Suprapubic skin (tissue), 4 donors: Measurements from ENCODE around the gene INTS12. TPM values are rescaled to one million over a fixed set of nuclear protein-coding genes. Genes with fewer than 3 reads are reported as not detected.

ENCODE experiments used
- DNase-seq, 2 donors: peaks; one replicate each; pipeline ENCODE4 v3.0.0-alpha.2; 2019; ENCODE audit warnings: low spot score in 2 of 2
- H3K27ac ChIP-seq: fragments of 200-600 bp; sonication (generic); one replicate; pipeline ENCODE4 v1.5.1; 2019
- H3K27me3 ChIP-seq: fragments of 200-600 bp; sonication (generic); one replicate; pipeline ENCODE4 v1.5.1; 2019
- H3K36me3 ChIP-seq: fragments of 200-600 bp; sonication (generic); one replicate; pipeline ENCODE4 v1.5.1; 2019
- H3K4me1 ChIP-seq: fragments of 200-600 bp; sonication (generic); one replicate; pipeline ENCODE4 v1.5.1; 2019
- H3K4me3 ChIP-seq: fragments of 200-600 bp; sonication (generic); one replicate; pipeline ENCODE4 v1.5.1; 2019; ENCODE audit warnings: mild to moderate bottlenecking
- H3K9me3 ChIP-seq: fragments of 200-600 bp; sonication (generic); one replicate; pipeline ENCODE4 v1.5.1; 2019
- EP300 ChIP-seq: sonication (generic); formaldehyde crosslinking; IDR thresholded peaks from one replicate; pipeline ENCODE4 v1.6.1; 2017; ENCODE audit warnings: antibody characterized with exemption
- POLR2A ChIP-seq, 2 donors: fragments of 450-650 bp; IDR thresholded peaks; one replicate each; pipeline ENCODE4 v1.6.1; 2017; ENCODE audit warnings: antibody characterized with exemption in 2 of 2, mild to moderate bottlenecking in 2 of 2, moderate library complexity in 2 of 2
- POLR2AphosphoS5 ChIP-seq, 3 donors: sonication (generic); formaldehyde crosslinking; IDR thresholded peaks; one replicate each; pipeline ENCODE4 v1.6.1; 2017; ENCODE audit warnings: antibody characterized with exemption in 3 of 3
- WGBS: methylation state at CpG from one replicate; pipeline ENCODE4 v1.1.5; 2018; 5-methylcytosine and 5-hydroxymethylcytosine counted together
- total RNA-seq, 4 donors: library from RNA; depleted of rRNA; stranded (reverse); fragments of >200 nt; gene quantifications; one replicate each; pipeline ENCODE4 v1.1.0, GENCODE V29; 2016
- TF ChIP-seq, protein P1 (sequence below), 2 donors: fragments of 200-600 bp in 1 of 2; fragments of 450-650 bp in 1 of 2; sonication (generic) in 1 of 2; IDR thresholded peaks; one replicate each; pipeline ENCODE4 v1.5.1; 2016 to 2019; ENCODE audit warnings: antibody characterized with exemption in 2 of 2, mild to moderate bottlenecking in 1 of 2, moderate library complexity in 1 of 2

The INTS12 gene
- total RNA-seq, 4 donors from 2014 or later: 12.6 to 29.5 (median 23.0) TPM

DNA sequence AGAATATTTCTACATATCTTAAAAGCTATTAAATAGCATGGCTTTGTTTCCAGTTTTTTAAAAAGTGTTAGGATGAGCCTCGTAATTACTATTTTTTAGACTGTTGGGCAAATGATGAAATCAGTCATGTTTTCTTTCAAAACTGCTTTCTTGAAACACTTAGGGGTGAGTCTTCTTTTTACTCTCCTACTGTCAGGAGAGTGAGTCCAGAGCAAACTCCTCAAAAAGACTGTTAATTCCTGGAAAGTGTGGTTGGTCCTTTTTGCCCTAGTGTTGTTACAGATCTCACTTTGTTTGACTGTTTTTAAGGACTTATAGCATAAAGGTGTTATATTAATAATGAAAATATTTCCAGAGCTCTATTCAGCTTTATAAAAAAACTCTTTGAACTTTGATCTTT is 6.4 kb upstream of the INTS12 start:
- no peak overlapping the region for H3K4me3 ChIP-seq
- no peaks in the 10 kb centered on the region for H3K9me3 ChIP-seq
- no peak overlapping the region for H3K27ac ChIP-seq
- no peak for DNase-seq
- WGBS: 79% methylated on average over 1 of the region's 1 CpG
- no peaks in the 10 kb centered on the region for H3K27me3 ChIP-seq
- H3K36me3 ChIP-seq: peaks cover 9% of the 10 kb centered on the region
- no peak for TF ChIP-seq POLR2AphosphoS5 (IDR thresholded peaks at IDR 0.05)
- TF ChIP-seq POLR2A (IDR thresholded peaks at IDR 0.05): no peak
- TF ChIP-seq, protein P1, sequence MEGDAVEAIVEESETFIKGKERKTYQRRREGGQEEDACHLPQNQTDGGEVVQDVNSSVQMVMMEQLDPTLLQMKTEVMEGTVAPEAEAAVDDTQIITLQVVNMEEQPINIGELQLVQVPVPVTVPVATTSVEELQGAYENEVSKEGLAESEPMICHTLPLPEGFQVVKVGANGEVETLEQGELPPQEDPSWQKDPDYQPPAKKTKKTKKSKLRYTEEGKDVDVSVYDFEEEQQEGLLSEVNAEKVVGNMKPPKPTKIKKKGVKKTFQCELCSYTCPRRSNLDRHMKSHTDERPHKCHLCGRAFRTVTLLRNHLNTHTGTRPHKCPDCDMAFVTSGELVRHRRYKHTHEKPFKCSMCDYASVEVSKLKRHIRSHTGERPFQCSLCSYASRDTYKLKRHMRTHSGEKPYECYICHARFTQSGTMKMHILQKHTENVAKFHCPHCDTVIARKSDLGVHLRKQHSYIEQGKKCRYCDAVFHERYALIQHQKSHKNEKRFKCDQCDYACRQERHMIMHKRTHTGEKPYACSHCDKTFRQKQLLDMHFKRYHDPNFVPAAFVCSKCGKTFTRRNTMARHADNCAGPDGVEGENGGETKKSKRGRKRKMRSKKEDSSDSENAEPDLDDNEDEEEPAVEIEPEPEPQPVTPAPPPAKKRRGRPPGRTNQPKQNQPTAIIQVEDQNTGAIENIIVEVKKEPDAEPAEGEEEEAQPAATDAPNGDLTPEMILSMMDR (IDR thresholded peaks at IDR 0.05): no peak
- TF ChIP-seq EP300: no peak
- peaks cover 14% of the 10 kb centered on the region for H3K4me1 ChIP-seq

DNA sequence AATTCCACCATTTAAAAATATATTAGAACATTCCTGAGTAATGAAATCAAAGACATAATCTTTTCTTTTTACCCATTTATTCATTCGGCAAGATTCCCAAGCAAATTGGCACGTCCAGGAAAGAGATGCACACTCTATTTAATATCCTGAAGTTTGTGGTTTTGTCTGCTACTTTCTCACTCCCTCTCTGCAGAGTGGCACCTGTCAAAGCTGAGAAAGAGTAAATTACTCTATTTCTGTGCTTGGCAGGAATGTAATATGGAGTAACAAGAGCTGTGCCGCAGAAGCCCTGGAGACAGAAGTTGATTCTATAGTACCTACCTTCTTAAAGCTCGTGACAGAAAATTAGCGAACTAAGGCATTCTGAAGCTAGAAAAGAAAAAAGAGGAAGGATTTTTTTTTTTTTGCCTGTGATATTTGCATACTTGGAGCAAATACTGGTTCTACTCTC is 5.6 kb upstream of the INTS12 start:
- DNase-seq: no peak
- no peak overlapping the region for H3K27ac ChIP-seq
- TF ChIP-seq, protein P1 (IDR thresholded peaks at IDR 0.05): no peak
- no peak for TF ChIP-seq POLR2AphosphoS5 (IDR thresholded peaks at IDR 0.05)
- no peak for TF ChIP-seq POLR2A (IDR thresholded peaks at IDR 0.05)
- no peak for TF ChIP-seq EP300
- H3K9me3 ChIP-seq: no peaks in the 10 kb centered on the region
- peaks cover 23% of the 10 kb centered on the region for H3K4me1 ChIP-seq
- H3K27me3 ChIP-seq: no peaks in the 10 kb centered on the region
- H3K4me3 ChIP-seq: peak overlapping the region; percentile 20
- 40% methylated on average over 5 of the region's 5 CpGs for WGBS
- peaks cover 6% of the 10 kb centered on the region for H3K36me3 ChIP-seq

DNA sequence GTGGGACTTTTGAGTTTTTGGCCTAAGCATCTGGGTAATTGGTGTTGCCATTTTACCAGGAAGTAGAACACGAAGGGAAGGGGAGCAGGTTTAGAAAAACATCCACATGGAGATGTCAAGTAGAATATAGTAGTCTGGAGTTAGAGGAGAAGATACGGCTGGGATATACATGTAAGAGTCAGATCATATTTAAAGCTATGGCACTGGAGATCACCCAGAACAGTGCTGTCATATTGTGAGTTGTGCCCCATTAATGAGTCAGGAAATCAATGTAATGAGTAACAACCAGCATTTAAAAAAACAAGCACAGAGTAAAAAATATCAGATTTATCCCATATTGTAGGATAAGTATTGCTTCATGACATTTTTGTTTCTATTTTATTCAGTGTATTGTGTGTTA is 4.3 kb upstream of the INTS12 start:
- TF ChIP-seq, protein P1 (IDR thresholded peaks at IDR 0.05): no peak
- TF ChIP-seq EP300: no peak
- TF ChIP-seq POLR2A (IDR thresholded peaks at IDR 0.05): no peak
- TF ChIP-seq POLR2AphosphoS5 (IDR thresholded peaks at IDR 0.05): no peak
- Histone ChIP-seq H3K4me1 (peaks cover 26% of the 10 kb centered on the region), H3K27ac (no peak overlapping the region), H3K4me3 (no peak overlapping the region), H3K27me3 (no peaks in the 10 kb centered on the region), H3K36me3 (no peaks in the 10 kb centered on the region), H3K9me3 (no peaks in the 10 kb centered on the region)
- no peak for DNase-seq
- 86% methylated on average over 2 of the region's 2 CpGs for WGBS

DNA sequence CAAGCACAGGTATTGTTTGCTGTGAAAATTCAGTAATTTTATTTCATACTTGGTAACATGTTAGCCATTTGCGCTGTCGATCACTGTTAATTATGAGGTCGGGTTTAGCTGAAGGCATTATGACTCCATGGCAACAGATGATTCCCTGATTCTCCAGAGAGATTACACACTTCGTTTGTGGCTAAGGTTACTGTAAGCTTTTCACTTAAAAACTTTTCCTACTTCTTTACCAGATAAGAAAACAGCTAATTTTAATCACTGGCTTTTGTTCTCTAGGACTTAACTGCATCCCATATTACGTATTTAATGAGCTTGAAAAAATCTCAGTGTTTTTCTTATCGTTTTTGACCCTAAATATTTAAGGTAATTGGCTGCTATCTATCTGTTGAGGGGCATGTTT is 2.2 kb upstream of the INTS12 start:
- Histone ChIP-seq H3K27ac (no peak overlapping the region), H3K9me3 (no peaks in the 10 kb centered on the region), H3K27me3 (no peaks in the 10 kb centered on the region), H3K36me3 (no peaks in the 10 kb centered on the region), H3K4me1 (peaks cover 37% of the 10 kb centered on the region), H3K4me3 (no peak overlapping the region)
- DNase-seq: no peak
- TF ChIP-seq, protein P1 (IDR thresholded peaks at IDR 0.05): no peak
- TF ChIP-seq POLR2AphosphoS5 (IDR thresholded peaks at IDR 0.05): no peak
- TF ChIP-seq POLR2A (IDR thresholded peaks at IDR 0.05): no peak
- no peak for TF ChIP-seq EP300
- WGBS: 62% methylated on average over 6 of the region's 6 CpGs

DNA sequence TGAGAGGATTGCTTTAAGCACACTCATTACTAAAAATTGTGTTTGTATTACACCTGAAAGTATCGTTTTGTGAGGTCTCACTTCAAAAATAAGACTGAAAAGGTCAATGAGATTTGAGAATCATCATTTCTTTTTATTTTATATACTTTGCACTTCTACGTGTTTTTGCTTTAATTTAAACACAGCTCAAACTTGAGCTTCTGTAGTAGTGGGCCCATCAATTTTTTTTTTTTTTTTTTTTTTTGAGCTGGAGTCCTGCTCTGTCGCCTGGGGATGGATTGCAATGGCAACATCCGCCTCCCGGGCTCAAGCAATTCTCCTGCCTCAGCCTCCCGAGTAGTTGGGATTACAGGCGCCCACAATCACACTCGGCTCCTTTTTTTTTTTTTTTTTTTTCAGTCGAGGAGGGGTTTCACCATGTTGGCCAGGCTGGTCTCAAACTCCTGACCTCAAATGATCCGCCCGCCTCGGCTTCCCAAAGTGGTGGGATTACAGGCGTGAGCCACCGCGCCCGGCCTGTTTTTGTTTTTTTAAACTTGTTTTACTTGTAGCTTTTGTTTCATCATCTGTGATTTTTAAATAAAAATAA is 1.6 kb upstream of the INTS12 start:
- no peak overlapping the region for H3K27ac ChIP-seq
- H3K27me3 ChIP-seq: no peaks in the 10 kb centered on the region
- H3K4me3 ChIP-seq: peak overlapping the region; percentile 77
- H3K4me1 ChIP-seq: peaks cover 35% of the 10 kb centered on the region
- H3K9me3 ChIP-seq: no peaks in the 10 kb centered on the region
- 57% methylated on average over 16 of the region's 16 CpGs for WGBS
- H3K36me3 ChIP-seq: no peaks in the 10 kb centered on the region
- no peak for TF ChIP-seq POLR2AphosphoS5 (IDR thresholded peaks at IDR 0.05)
- TF ChIP-seq EP300: no peak
- TF ChIP-seq, protein P1 (IDR thresholded peaks at IDR 0.05): no peak
- TF ChIP-seq POLR2A (IDR thresholded peaks at IDR 0.05): no peak
- DNase-seq: no peak
